Measurements from ENCODE around the gene TAS1R1.

TAS1R1 gene

DNA sequence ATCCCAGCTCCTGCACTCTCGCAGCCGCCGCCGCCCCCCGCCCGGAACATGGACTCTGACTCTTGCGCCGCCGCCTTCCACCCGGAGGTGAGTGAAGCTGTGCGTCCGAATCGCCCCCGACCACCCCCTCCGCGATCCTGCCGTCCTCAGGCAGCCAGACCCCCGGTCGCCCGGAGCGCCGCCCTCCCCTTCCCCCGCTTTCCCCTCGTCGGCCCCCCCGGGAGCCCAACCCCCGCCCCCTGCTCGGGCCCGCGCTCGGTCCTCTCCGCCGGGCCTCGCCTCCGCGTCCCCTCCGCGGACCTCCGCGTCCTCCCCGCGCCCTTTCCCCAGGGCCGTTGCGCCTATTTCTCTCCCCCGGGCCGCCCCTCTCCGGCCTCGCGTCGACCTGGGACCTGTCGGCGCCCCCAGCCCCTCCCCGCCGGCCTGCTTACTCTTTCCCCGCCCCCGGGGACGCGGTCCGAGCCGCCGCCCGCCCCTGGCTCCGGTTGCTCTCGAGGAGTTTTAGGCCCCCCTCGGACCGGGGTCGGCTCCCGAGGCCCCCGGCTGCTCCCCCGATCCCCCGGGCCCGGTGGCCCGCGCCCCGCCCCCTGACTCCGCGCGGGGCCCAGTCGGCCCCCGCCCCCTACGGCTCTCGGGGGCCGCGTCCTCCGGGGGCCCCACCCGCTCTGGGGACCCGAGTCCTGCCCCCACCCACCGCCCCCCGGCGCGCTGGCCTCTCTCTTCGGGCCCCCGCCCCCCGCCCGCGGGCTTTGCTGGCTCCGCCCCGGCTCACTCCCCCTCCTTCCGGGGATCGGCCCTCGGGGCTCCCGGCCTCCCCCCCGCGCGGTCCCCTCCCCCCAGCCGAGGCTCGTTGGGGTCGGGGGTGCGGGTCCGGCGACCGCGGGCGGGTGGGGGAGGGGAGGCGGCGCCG is 59.2 kb downstream of the TAS1R1 start:
- DNase-seq, result peak; percentile 63

- peak; percentile 14 for DNase-seq
Observed at GRCh38 chr1:6614929-6615785, 60.0 kb downstream of the TAS1R1 start.

DNA sequence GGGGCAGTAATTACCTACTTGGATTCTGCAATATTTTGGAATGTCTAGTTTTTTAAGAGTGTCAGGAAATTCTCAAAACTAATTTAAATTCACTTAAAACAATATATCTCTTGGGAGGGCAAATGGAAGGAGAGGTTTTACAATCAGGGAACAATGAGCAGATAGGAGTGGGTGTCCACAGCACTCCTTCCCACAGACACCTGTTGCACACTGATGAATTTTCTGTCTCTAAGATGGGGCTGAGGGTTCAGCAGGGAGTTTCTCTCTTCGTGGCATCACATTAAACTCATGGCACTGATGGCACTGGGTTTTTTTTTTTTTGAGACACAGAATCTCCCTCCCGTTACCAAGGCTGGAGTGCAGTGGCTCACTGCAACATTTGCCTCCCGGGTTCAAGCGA is 63.9 kb downstream of the TAS1R1 start:
- no peak for DNase-seq

GRCh38 chr1:6621429-6622391 is 66.6 kb downstream of the TAS1R1 start:
- DNase-seq, result no peak

DNA sequence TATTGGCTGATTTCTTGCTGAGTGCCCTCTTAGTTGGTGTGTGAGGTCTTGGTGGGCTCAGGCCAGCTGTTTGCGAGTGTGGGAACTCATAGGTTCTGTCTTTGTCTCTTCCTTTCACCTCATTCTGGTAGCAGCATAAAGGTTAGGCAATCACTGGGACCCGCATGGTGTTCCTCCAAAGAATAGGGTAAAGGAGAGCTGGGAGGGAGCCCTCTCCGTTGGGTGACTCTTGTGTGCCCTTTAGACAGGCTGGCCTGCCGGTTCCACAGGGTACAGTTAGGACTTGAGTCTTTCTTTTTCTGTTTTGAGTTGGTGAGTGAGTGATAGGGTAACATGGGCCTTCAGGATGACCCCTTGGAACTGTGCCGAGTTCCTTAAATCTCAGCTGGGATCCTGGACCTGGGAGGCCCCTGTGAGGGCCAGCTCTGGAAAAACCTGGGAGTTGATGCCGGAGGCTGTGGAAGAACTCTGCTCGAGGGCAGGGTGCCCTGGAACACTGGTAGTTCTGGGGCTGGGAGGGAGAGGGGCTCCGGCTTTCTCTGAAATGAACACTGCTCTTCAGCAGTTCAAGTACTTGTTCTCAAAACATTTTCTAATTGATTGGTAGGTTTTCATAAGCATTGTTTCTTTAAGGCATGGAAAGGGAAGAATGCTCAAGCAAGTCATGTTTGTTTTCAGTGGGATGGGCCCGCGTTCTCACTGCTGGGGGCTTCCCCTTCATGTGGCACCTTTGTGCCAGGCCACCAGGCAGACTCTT is 67.5 kb downstream of the TAS1R1 start:
- no peak for DNase-seq

DNA sequence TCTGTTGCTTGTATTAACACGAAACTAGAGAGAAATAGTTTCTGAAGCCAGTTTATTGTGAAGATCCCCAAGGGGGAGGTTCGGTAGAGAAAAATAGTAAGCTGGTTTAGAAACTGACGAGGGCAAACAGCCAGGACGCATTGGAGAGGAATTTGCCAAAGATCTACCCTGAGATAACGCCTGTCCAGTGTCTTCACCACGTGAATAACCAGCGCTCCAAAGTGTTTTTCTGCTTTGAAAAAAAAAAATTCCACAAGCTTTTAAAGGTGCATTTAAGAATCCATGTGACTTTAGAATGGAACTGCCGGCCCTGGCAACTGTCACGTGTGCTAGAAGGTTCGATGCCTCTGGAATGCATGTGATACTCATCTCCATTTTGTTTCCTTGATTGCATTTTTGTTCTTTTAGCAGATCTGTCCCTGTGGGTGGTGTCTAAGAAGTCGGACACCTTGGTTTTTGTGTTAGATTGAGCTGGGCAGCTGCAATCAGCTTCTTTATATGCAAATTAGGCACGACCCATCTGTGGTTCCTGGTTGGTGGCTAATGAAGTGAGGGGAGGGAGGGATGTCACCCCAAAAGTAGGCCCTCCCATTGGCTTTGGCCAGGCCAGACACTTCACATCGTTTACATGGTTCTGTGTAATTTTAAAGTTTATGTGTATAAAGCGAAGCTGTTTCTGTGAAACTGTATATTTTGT is 68.3 kb downstream of the TAS1R1 start:
- no peak for DNase-seq

GRCh38 chr1:6624710-6625583 is 69.8 kb downstream of the TAS1R1 start, which contains the start of gene THAP3:
TSS of gene THAP3 (plus strand) at chr1:6624868. CDS start at chr1:6625219, 351 bp downstream.
- DNase-seq, result peak; percentile 92

DNA sequence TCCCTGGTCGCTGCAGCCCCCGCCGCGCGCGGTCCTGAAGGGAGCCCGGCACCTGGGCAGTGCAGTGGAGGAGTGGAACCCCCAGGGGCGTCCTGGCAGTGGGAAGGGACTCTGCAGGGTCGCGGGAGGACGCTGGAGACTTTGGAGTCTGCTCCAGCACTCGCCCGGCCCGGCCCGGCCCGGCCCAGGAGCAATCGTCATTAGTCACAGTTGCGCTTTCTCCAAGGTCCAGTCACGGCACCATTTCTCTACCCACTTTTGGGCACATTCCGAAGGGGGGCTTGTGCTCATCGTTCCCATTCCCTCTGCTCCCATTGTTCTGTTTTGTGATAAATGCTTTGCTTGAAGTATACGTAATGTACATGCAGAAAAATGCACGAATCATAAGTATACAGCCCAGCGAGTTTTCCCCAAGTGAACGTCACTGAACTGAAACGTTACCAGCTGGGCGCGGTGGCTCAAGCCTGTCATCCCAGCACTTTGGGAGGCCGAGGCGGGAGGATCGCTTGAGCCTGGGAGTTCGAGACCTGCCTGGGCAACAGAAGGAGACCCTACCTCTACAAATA is 70.6 kb downstream of the TAS1R1 start:
- DNase-seq, result peak; percentile 10

DNA sequence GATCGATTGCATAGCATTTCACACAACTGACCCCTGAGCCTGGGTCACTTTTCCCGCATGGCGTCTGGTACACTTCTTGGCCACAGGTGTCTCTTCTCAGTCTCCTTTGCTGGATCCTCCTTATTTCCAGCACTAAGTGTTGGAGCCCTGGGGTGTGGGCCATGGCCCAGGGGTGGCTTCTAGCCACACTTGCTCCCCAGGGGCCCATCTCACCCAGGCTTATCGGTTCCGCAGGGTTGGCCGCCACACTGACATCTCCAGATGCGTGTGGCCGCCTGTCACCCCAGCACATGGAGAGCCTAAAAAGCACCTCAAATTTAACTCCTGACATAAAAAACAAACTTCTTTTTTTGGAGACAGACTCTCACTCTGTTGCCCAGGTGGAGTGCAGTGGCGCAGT is 71.9 kb downstream of the TAS1R1 start:
- no peak for DNase-seq

- no peak for DNase-seq
Observed at GRCh38 chr1:6627841-6628545, 72.9 kb downstream of the TAS1R1 start.

GRCh38 chr1:6628971-6629479 is 73.9 kb downstream of the TAS1R1 start:
- DNase-seq, result no peak

All from CD4-positive, alpha-beta T cell treated with Interleukin-10 for 1 hour (primary cell).